Stomach smooth muscle (tissue), 2 donors: Measurements from ENCODE around the gene HID1.

Experiments used
- H3K27ac ChIP-seq: one replicate; pipeline ENCODE4 v1.7.0; 2013; ENCODE audit warnings: mild to moderate bottlenecking, low read length, inconsistent platforms
- H3K27me3 ChIP-seq, 2 donors: one replicate each; pipeline ENCODE4 v1.7.0; 2013; ENCODE audit warnings: low read length in 2 of 2; ENCODE audit not compliant: insufficient read depth in 2 of 2, control insufficient read depth in 1 of 2
- H3K36me3 ChIP-seq, 2 donors: one replicate each; pipeline ENCODE4 v1.7.0; 2013; ENCODE audit warnings: low read length in 2 of 2; ENCODE audit not compliant: control insufficient read depth in 2 of 2, insufficient read depth in 2 of 2
- H3K4me1 ChIP-seq: one replicate; pipeline ENCODE4 v1.7.0; 2013; ENCODE audit warnings: low read length; ENCODE audit not compliant: control insufficient read depth, insufficient read depth
- H3K4me3 ChIP-seq, 2 donors: one replicate each; pipeline ENCODE4 v1.7.0; 2013; ENCODE audit warnings: low read length in 2 of 2
- H3K9ac ChIP-seq, 2 donors: one replicate each; pipeline ENCODE4 v1.7.0; 2013; ENCODE audit warnings: low read length in 2 of 2, mild to moderate bottlenecking in 1 of 2
- H3K9me3 ChIP-seq, 2 donors: one replicate each; pipeline ENCODE4 v1.7.0; 2013; ENCODE audit warnings: low read length in 2 of 2; ENCODE audit not compliant: control insufficient read depth in 2 of 2
- donor health status: healthy.
- donor health status: Pancreatic carcinoma.

HID1 gene

DNA sequence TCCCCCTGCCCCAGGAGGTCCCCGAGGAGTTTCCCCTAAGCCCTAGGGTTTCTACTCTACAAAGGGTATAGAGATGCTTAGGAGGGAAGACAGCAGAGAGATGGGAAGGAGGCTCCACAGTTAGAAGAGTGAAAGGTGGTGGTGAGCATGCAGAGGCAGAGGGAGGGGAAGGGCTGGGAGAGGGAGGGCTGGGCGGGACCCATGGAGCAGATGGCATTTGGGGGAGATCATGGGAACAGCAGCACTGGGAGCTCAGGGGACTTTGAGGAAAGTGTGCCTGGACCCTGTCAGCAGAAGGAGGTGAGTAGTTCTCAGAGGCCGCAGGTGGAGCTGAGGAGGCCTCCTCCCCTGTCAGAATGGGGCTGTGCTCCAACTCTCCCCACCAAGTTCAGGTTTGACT is 37.5 kb downstream of the HID1 start:
- Histone ChIP-seq H3K9ac (no peak overlapping the region), H3K27me3 (peaks cover 46 to 54% of the 10 kb centered on the region in 2 donors), H3K4me1 (peaks cover 6% of the 10 kb centered on the region), H3K27ac (no peak overlapping the region), H3K4me3 (no peak overlapping the region), H3K36me3 (no peaks in the 10 kb centered on the region), H3K9me3 (no peaks in the 10 kb centered on the region)

DNA sequence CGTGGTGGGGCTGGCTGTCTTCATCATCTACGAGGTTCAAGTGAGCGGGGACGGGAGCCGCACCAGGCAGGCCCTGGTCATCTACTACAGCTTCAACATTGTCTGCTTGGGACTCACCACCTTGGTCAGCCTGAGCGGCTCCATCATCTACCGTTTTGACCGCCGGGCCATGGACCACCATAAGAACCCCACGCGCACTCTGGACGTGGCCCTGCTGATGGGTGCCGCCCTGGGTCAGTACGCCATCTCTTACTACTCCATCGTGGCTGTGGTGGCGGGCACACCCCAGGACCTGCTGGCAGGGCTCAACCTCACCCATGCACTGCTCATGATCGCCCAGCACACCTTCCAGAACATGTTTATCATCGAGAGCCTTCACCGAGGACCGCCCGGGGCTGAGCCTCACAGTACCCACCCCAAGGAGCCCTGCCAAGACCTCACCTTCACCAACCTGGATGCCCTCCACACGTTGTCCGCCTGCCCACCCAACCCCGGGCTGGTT is 42.0 kb downstream of the HID1 start:
- H3K27me3 ChIP-seq = peaks cover 34 to 46% of the 10 kb centered on the region in 2 donors
- H3K9ac ChIP-seq = no peak overlapping the region
- H3K4me1 ChIP-seq = peaks cover 2% of the 10 kb centered on the region
- H3K4me3 ChIP-seq = no peak overlapping the region
- no peaks in the 10 kb centered on the region for H3K9me3 ChIP-seq
- H3K27ac ChIP-seq = no peak overlapping the region
- H3K36me3 ChIP-seq = no peaks in the 10 kb centered on the region

DNA sequence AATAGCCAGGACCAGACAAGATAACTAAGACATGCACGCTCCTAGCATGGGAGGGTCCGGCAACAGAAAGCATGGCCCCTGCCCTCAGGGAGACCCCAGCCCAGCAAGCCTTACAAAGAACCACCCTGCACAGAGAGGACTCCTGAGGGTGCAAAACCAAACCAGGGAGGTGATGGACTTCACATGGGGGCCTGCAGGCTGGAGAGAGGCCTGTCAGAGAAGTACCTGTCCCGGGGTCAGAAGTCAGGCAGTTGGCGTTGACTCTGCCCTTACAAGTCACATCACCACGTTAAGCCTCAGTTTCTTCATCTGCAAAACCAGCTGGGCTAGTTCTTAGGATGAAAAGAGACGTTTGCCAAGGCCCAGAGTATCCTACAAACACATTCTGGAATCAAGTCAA is 43.8 kb downstream of the HID1 start:
- Histone ChIP-seq H3K4me1 (peaks cover 12% of the 10 kb centered on the region), H3K36me3 (no peaks in the 10 kb centered on the region), H3K4me3 (no peak overlapping the region), H3K9me3 (no peaks in the 10 kb centered on the region), H3K27me3 (peaks cover 46 to 55% of the 10 kb centered on the region in 2 donors), H3K9ac (no peak overlapping the region), H3K27ac (no peak overlapping the region)

DNA sequence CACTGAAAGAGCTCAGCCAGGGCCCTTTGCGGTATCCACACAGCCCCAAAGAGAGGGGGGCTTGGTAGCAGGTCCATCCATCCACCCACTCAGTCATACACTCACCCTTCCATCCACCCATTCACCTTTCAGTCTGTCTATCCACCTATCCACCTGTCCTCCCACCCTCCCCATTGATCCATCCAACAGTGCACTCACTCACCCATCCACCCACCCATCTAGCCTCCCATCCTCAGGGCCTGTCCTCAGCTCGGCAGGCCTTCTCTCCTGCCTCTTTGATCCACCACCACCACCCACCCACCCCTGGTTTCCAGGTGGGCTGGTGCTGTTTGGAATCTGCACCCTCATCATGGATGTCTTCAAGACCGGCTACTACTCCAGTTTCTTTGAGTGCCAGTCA is 47.3 kb downstream of the HID1 start:
- Histone ChIP-seq H3K9ac (no peak overlapping the region), H3K9me3 (no peaks in the 10 kb centered on the region), H3K27me3 (peaks cover 49 to 56% of the 10 kb centered on the region in 2 donors), H3K4me1 (peaks cover 18% of the 10 kb centered on the region), H3K27ac (no peak overlapping the region), H3K36me3 (no peaks in the 10 kb centered on the region), H3K4me3 (no peak overlapping the region)

DNA sequence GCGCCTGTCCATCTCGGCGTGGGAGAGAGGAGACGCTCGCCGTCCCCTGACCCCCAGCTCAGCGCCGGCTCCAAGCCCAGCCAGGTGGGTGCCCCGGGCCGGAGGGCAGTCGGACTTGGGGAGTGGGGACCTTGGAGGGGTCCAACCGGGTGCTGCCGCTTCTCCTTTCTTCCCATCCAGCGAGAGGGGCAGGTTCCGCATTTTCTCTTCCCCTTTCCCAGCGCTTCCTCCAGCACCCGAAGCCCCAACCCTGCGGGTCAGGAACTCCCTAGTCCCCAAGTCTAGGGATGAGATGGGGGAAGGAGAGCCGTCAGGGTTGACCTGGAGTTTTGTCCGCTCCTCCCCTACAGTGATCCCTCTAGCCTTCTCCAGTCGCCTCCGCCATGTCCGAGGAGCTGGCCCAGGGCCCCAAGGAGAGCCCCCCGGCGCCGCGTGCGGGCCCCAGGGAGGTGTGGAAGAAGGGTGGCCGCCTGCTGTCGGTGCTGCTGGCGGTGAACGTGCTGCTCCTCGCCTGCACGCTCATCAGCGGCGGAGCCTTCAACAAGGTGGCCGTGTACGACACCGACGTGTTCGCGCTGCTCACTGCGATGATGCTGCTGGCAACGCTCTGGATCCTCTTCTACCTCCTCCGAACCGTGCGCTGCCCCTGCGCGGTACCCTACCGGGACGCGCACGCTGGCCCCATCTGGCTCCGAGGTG is 48.2 kb downstream of the HID1 start, which contains the start of gene OTOP2:
OTOP2 (plus strand) TSS at position 24 of the 699 bp plus-strand sequence; CDS start at position 384, 360 bp downstream.
- Histone ChIP-seq H3K9me3 (no peaks in the 10 kb centered on the region), H3K27ac (no peak within 1 kb of the TSS), H3K27me3 (peaks cover 51 to 57% of the 10 kb centered on the region in 2 donors), H3K36me3 (no peaks in the 10 kb centered on the region), H3K4me1 (peaks cover 21% of the 10 kb centered on the region), H3K9ac (no peak within 1 kb of the TSS), H3K4me3 (peak within 1 kb of the TSS in 1 of 2 donors; percentile 47)

DNA sequence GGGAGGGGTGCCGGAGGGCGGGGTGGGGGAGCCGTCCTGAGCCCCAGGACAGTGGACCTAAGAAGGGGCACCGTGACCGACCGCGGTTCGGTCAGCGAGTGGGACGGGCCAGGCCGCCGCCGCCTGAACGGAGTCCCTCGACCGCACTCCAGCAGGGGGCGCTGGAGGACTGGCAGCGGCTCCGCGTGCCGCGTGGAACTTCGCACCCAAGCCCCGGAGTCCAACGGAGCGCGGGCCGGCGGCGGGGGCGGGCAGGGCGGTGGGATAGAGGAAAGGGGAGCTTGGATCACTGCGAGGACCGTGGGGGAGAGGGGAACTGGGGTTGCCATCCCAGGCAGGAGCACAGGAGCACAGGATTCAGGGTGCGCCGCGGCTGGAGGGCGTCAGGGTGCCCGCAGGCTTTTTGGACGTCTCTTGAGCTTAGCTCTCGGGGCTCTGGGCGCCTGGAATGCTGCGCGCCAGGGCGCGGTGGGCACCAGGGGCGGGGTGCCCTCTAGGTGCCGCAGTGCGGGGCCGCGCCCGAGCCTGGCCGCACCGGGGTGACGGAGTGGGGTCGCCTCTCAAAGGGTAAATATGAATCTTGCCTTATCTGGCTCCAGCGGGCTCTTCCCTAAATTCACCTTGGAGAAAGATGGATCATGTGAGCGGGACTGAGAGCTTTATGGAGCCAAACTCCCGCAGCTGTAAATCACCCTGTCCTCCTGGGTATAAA is 48.9 kb downstream of the HID1 start:
- no peak overlapping the region for H3K9ac ChIP-seq
- no peaks in the 10 kb centered on the region for H3K36me3 ChIP-seq
- peak overlapping the region in 1 of 2 donors; percentile 47 for H3K4me3 ChIP-seq
- H3K9me3 ChIP-seq = no peaks in the 10 kb centered on the region
- H3K4me1 ChIP-seq = peaks cover 21% of the 10 kb centered on the region
- H3K27ac ChIP-seq = no peak overlapping the region
- H3K27me3 ChIP-seq = peaks cover 53 to 60% of the 10 kb centered on the region in 2 donors

DNA sequence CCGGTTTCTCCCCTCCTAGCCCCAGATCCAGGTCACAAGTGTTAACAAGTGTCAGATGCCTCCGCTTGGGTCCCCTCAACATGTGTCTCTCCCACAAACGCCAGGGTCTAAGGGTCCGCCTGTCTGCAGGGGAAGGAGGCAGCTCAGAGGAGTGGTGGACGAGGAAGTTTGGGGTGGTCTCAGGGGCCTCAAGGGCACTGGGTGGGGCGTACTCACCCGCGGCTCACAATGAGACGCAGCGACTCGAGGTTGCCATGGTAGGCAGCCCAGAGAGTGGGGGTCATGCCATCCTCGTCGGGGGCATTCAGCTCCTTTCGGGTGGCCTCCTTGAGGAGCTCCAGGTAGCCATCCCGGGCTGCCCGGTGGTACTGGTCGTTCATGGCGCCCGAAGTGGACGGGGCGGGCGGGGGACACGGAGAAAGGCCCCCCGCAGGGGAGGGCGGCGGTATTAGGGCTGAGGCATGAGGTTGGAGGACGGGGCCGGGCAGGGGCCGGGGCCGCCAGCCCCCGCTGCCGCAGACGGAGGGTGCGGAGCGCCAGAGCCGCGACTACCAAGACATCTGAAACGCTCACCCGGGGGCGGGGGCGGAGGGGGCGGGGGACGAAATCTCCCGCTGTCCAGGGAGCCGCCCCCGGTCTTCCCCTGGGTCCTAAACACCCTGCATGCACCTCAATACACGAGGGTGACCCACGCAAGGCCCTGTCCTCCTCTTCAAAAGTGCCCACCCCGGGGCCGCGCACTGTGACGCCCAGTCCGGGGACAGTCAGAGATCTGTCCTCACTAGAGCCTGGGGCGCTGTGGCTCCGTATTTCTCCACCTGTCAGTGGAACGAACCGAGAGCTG is 49.6 kb downstream of the HID1 start, which contains the start of gene USH1G:
USH1G (minus strand) TSS at position 562 of the 844 bp plus-strand sequence; CDS start at position 380, 182 bp downstream.
- Histone ChIP-seq H3K27me3 (peaks cover 55 to 62% of the 10 kb centered on the region in 2 donors), H3K4me3 (peak within 1 kb of the TSS in 1 of 2 donors; percentile 47)

DNA sequence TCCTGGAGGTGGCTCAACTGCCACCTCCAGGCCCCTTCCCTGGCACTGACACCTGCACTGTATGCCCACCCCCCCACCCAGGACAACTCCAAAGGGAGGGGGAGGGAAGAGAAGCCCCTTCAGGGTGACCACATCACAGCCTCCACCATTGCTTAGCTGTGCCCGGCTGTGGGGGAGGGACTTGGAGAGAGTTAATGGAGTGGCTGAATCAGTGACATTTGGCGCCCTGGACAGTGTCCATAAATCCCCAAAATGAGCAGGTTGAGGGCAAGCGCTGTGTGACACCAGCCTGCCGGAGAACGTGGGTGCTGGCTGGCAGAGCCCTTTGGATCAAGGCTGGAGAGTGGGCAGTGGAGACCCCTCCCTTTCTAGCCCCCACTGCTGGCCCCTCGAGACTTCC is 50.4 kb downstream of the HID1 start:
- Histone ChIP-seq H3K27me3 (peaks cover 50 to 59% of the 10 kb centered on the region in 2 donors), H3K27ac (no peak overlapping the region), H3K9me3 (no peaks in the 10 kb centered on the region), H3K4me1 (peaks cover 21% of the 10 kb centered on the region), H3K4me3 (no peak overlapping the region), H3K36me3 (no peaks in the 10 kb centered on the region), H3K9ac (no peak overlapping the region)

More for the DNA sequence above, 49.6 kb downstream of the HID1 start, which contains the start of gene USH1G:
- H3K4me1 ChIP-seq = peaks cover 21% of the 10 kb centered on the region
- H3K36me3 ChIP-seq = no peaks in the 10 kb centered on the region
- H3K9me3 ChIP-seq = no peaks in the 10 kb centered on the region
- no peak within 1 kb of the TSS for H3K9ac ChIP-seq
- no peak within 1 kb of the TSS for H3K27ac ChIP-seq

DNA sequence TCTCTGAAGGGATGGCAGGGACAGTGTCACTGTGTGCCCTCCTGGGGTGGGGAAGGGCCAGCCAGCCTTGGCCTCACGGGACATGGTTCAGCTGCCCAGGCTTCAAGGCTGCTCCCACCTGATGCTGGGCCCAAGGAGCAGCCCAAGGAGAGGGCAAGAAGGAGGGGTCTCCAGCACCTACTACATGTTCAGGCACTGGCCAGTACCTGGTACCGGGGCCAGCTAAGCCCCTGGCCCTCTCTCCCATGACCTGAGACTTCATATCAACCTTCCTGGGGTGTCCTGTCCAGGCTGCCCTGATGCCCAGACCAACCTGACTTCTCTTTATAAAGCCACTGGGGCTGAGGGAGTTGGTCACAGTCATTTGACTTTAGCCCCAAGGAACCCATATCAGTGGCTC is 50.8 kb downstream of the HID1 start:
- Histone ChIP-seq H3K36me3 (no peaks in the 10 kb centered on the region), H3K27ac (no peak overlapping the region), H3K9me3 (no peaks in the 10 kb centered on the region), H3K27me3 (peaks cover 49 to 56% of the 10 kb centered on the region in 2 donors), H3K9ac (no peak overlapping the region), H3K4me3 (no peak overlapping the region), H3K4me1 (peaks cover 21% of the 10 kb centered on the region)

DNA sequence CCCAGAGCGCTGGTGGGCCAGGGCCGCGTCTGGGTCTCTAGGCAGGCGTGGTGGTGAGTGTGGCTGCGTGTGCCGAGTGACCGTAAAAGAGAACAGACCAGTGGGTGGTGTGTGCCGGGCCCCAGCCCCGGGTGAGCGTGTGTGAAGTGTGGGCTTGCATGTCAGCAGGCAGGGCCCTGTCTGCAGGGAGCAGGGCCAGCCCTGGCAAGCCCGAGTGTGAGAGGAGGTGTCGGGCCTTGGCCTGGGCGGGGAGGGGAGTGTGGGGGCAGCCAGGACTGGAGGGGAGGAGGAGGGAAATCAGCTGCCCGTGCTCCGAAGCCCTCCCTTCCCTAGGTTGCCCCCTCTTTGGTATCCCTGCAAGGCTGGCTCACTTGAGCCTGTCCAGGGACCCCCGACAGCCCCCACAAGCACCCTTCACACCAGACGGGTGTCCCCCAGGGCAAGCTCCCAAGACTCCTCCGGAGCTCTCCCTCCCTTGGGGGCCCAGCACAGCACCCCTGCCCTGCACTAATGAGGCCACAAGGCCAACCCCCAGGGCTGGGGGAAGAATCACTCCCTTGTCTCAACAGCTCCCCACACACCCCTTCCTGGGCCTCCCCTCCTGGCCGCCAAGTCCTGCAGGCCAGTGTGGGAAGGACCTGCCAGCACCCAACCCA is 51.4 kb downstream of the HID1 start:
- Histone ChIP-seq H3K36me3 (no peaks in the 10 kb centered on the region), H3K4me1 (peaks cover 21% of the 10 kb centered on the region), H3K9ac (no peak overlapping the region), H3K9me3 (no peaks in the 10 kb centered on the region), H3K27me3 (peaks cover 52 to 53% of the 10 kb centered on the region in 2 donors), H3K4me3 (no peak overlapping the region), H3K27ac (no peak overlapping the region)
